ENCODE data around the gene ABHD1.

The ABHD1 gene

DNA sequence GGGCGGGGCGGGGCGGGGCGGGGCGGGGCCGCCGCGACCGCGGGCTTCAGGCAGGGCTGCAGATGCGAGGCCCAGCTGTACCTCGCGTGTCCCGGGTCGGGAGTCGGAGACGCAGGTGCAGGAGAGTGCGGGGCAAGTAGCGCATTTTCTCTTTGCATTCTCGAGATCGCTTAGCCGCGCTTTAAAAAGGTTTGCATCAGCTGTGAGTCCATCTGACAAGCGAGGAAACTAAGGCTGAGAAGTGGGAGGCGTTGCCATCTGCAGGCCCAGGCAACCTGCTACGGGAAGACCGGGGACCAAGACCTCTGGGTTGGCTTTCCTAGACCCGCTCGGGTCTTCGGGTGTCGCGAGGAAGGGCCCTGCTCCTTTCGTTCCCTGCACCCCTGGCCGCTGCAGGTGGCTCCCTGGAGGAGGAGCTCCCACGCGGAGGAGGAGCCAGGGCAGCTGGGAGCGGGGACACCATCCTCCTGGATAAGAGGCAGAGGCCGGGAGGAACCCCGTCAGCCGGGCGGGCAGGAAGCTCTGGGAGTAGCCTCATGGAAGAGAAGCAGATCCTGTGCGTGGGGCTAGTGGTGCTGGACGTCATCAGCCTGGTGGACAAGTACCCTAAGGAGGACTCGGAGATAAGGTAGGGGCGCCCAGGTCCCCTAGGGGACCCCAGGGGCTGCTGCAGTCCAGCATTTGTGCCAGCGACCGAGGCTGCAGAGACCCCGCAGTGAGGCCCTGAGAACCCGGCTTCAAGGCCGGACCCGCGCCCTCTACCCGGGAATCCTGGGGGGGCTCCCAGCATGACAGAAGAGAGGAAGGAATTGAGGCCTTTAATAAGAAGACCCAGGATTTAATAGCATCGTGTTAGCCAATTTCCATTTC, 36.7 kb upstream of the ABHD1 start, which contains the start of gene KHK:
KHK (plus strand) TSS at position 49 of the 870 bp plus-strand sequence; CDS start at position 537, 488 bp downstream.
- DNase-seq (ENCODE audit: low read depth in 2 of 2): no peak

DNA sequence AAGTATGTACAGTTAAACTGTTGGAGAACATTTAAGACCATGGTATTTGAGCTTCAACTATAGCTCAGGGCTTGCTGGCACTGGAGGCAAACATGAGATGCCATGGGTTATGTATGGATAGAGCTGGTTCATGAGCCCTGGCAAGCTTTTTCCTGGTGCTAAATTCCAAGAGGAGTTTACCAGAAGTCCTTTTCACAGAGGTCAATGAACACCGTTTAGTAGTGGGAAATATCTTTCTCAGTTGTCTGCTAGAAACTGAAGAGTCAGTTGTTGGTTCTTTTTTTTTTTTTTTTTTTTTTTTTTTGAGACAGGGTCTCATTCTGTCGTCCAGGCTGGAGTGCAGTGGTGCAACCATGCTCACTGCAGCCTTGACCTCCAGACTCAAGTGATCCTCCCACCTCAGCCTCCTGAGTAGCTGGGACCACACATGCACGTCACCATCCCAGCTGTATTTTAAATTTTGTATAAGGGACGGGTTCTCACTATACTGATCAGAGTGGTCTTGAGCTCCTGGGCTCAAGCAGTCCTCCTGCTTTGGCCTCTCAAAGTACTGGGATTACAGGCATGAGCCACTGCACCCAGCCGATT, 35.7 kb upstream of the ABHD1 start:
- no peak for DNase-seq (ENCODE audit: low read depth in 2 of 2)

DNA sequence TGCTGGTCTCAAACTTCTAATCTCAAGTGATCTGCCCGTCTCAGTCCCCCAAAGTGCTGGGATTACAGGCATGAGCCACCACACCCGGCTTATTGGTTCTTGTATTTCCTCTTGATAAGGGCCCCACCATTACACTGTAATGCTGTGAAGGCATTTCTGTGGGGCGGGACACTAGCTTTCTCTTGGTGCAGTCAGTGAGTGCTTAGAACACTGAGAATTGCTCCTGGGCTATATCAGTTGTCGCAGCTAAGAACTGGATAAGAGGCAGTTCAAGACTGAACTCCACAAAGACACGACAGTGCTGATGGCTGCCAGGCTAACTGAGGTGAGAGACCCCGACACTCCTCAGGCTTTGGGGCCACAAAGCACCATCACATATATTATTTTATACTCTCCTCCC, 35.0 kb upstream of the ABHD1 start:
- no peak for DNase-seq (ENCODE audit: low read depth in 2 of 2)

DNA sequence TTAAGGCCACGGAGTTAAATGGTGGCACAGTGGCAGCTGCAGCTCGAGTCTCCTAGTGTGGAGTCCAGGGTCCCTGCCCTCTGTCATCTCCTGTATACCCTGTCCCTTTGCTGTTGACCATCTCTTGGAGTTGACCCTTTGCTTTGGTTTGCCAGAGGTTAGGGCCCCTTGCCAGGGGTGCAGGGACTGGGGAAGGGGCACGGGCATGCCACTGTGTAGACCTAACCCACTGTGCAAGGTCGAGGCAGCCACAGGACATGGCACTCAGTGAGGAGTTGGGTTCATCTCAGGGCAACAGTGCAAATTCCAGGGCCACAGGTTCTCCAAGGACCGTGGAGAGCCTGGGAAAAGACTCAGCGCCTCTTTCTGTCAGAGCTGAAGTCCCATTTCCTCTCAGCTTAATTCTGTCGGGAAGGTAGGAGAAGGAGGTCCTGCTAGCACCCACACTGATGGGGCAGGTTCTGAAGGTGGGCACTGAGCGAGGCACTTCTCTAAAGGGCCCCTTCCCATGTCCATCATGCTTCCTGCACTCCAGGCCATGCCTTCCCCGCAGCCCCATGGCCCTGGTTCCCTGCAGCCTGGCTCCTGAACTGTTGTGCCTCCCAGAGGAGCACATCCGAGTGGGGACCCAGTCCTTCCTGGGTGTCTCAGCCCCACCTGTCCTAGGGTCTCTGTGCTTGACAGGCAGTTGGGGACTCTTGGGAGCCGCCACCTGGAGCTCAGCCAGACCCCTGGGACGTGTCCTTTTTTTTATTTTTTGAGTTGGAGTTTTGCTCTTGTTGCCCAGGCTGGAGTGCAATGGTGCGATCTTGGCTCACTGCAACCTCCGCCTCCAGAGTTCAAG, 34.3 kb upstream of the ABHD1 start:
- DNase-seq (ENCODE audit: low read depth in 2 of 2): no peak

DNA sequence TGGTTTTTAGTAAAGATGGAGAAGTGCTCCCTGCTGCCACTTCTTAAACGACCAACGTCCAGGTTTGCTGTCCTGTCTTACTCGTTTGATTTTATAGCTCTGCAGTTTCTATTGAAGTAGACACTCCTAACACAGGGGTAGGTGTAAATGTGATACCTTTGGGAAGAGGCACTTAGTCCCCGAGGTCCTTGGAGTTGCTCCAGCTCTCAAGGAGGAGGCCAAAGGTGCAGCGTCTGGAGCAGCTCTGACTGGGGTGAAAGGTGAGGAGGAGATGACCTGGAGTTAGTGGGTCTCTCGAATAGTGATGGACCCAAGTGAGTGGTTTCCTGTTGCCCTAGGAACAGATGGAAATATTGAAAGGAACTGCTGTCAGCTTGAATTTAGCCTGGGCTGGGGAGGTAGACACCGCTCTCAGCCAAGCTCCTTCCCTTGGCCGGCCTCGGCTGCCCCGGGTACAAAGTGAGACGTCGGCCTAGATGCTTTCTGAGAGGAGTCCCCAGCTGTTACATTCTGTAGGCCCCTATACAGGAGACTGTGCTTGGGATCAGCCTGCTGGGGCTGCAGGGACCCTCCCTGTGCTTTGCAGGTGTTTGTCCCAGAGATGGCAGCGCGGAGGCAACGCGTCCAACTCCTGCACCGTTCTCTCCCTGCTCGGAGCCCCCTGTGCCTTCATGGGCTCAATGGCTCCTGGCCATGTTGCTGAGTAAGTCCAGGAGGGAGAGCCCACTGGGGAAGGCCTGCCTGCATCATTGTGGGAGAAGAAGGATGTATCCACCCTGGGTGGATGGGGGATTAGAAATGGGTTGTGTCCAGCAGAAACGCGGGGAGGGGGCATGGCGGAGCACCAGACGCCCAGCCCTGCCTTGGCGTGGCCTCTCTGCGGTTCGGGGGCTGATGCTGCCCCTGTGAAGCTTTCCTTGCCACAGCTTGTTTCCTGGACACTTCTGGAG, 31.6 kb upstream of the ABHD1 start:
- DNase-seq (ENCODE audit: low read depth in 2 of 2): no peak

DNA sequence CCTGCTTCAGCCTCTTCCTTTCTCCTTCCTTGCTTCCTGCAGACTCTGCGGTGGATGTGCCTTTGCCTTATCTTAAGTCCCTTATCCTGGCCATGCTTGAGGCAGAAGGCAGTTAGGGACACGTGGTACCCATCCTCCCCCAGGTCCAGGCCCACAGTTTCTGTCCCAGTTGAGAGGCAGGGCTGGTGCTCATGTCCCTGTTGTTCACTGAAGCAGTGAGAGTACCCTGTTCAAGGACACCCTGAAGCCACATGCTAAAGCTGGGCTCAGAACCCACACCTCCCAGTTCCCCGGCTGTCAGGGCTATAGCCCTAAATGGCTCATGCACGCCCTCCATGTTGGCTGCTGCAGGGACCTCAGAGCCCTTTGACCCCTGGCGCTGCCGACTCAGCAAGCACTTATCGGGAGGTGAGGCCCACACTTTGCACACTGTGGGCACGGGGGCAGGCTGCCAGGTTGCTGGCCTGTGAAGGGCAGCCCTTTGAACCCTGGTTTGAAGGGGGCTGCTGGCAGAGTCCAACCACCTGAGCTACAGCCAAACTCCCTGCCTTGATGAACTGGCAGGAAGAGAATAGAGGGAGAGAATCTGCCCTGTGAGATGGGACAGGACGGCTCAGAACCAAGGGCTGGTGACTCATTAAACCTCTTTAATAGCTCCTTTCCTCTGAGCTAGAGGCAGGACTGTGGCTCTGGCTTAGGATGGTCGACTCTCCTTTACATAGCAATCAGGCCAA, 30.8 kb upstream of the ABHD1 start:
- DNase-seq (ENCODE audit: low read depth in 2 of 2): no peak

DNA sequence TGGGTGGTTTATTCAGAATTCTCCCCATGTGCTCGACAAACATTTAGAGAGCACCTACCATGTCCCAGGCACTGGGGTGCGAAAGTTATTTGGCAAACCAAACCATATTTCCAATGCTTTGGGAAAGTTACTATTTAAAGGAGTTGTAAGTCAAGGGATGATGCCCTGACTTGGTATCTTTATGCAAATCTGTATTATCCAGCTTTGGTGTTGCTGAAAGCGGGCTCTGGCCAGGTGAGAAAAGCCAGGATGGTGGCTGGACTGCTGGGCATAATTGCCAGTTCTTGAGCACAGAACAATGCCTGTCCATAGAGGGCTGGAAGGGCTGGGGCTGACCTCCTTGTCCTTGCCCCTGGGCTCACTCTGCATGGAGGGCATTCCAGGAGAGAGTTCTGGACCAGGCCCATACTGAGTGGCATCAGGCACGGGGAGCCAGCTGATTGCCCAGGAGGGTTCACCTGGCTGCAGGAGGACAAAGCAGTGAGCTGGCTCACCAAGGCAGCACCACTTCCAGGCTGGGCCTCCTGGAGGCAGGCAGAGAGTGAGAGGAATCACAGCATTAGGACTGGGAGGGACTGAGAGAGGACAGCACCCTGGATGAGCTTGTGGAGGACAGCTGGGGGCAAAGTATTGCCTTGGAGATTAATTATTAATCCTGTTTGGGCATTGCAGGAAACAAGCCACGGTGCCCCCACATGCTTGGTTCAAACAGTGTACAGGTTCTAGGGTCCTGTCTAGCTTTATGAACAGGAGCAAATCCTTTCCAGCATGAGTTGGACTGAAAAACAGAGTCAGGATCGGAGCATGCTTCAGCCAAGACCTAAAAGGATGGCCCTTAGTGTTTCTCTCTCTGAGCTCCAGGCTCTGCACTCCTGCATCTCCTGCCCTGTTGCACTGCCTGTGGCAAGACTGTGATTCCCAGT, 29.9 kb upstream of the ABHD1 start:
- DNase-seq (ENCODE audit: low read depth in 2 of 2): no peak

DNA sequence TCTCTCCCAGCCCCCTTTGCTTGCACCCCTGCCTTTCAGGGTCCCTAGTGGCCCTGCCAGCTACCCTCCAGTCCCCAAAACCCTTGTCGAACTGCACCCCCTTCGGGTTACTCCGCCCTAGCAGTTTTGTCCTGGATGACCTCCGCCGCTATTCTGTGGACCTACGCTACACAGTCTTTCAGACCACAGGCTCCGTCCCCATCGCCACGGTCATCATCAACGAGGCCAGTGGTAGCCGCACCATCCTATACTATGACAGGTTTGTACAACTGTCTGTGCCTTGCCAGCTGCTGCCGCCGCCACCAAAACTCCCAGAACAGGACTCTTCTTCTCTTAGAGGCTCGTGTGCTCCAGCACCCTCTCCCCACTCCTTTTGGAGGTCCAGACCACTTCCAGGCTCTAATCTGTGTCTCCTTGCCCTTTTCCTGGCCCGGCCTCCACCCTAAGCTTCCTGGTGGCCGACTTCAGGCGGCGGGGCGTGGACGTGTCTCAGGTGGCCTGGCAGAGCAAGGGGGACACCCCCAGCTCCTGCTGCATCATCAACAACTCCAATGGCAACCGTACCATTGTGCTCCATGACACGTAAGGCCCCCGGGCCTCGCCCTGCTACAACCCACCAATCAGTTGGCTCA, 29.1 kb upstream of the ABHD1 start:
- no peak for DNase-seq (ENCODE audit: low read depth in 2 of 2)

DNA sequence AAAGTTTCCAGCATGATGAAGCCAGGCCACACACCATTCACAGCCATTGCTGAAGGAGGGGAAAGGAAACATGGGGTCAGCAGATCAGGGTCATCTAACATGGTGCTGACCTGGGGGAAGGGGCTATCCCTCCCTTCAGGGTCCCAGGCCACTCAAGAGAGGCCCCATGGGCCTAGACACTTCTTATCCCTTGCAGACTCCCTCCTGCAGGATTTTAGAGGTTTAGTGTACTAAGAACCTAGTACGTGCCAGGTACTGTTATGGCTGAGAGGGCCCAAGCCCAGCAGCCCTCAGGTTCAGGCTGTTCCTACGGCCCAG, 28.2 kb upstream of the ABHD1 start:
- DNase-seq (ENCODE audit: low read depth in 2 of 2): no peak

DNA sequence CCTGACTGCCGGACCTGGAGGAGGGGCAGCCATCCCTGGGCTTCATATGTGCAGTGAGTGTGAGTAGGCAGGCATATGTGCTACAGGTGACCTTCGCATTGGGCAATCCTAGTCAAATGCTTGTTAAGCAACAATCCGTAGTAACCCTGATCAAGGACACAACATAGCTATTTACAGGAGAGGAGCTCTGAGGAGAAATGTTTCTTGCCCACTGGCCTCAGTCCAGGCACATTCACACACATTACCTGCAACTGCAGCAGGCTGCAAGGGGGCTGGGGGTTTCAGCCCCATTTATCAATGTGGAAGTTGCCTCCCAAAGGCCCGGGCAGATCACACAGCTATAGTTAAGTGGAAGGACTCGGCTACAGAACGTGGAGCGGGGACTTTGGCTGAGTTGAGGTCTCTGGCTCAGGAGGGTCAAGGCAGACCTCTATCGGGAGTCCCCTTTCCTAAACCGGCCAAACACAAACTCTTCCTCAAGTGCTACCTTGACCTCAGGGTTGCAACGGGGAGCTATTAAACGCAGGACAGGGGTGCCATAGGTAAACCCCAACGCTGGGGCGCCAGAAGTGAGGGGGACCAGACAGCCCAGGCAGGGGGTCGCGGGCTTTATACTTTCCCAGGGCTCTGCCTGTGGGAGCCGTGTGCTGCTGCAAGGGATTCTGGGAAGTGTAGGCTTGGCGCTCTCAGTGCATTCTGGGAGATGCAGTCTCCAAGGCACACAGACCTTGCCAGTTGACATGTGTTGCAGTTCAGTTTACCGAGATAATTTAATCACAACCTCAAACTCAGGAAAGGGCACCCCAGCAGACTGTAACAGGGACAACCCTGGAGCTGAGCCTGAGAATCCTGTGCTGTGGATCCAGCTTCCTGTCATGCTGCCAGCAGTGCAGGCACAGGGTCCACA, 27.6 kb upstream of the ABHD1 start:
- DNase-seq (ENCODE audit: low read depth in 2 of 2): no peak

DNA sequence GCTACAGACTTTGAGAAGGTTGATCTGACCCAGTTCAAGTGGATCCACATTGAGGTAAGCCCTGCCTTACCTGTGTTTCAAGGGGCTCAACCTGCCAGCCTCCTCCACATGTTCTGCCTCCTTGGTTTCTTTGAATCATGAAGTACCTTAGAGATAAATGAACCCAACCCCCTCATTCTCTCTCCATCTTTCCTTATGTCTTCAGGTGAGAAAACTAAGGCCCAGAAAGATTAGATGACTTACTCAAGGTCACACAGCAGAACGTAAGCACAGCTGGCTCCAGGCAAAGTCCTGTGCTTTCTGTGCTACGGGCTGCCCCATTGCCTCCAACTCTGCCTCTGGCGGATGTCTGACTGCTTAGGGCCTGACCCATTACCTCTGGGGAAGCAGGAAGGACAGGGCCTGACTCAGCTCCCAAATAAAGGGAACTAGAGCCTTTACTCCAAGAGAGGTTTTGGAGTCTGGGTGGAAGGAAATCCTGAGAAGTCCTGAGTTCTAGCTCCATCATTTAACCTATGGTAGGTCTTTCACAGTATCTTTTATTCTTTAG, 26.8 kb upstream of the ABHD1 start:
- no peak for DNase-seq (ENCODE audit: low read depth in 2 of 2)

DNA sequence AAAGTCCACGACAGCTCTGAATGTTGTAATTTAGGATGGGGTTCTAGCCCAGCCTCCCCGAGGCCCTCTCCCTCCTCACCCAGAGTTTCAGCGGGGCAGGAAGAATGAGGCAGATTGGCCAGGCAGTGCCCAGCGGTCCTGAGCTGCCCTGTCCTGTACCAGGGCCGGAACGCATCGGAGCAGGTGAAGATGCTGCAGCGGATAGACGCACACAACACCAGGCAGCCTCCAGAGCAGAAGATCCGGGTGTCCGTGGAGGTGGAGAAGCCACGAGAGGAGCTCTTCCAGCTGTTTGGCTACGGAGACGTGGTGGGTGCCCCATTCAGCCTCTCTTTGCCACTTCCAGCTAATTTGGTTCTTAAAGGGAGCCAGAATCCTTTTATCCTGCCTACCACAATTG, 26.3 kb upstream of the ABHD1 start:
- DNase-seq (ENCODE audit: low read depth in 2 of 2): no peak

DNA sequence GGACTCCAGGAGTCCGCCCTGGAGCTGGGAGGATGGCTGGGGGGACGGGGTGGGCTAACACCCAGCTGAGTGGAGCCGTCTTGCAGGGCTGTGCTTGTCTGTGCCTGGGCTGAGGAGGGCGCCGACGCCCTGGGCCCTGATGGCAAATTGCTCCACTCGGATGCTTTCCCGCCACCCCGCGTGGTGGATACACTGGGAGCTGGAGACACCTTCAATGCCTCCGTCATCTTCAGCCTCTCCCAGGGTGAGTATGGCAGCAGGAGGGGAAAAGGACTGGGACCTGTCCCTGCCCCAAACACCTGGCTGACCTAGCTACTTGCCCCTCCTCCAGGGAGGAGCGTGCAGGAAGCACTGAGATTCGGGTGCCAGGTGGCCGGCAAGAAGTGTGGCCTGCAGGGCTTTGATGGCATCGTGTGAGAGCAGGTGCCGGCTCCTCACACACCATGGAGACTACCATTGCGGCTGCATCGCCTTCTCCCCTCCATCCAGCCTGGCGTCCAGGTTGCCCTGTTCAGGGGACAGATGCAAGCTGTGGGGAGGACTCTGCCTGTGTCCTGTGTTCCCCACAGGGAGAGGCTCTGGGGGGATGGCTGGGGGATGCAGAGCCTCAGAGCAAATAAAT, 24.2 kb upstream of the ABHD1 start:
- DNase-seq (ENCODE audit: low read depth in 2 of 2): no peak

DNA sequence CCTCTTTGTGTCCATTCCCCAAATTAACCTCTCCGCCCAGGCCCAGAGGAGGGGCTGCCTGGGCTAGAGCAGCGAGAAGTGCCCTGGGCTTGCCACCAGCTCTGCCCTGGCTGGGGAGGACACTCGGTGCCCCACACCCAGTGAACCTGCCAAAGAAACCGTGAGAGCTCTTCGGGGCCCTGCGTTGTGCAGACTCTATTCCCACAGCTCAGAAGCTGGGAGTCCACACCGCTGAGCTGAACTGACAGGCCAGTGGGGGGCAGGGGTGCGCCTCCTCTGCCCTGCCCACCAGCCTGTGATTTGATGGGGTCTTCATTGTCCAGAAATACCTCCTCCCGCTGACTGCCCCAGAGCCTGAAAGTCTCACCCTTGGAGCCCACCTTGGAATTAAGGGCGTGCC, 23.6 kb upstream of the ABHD1 start:
- DNase-seq (ENCODE audit: low read depth in 2 of 2): no peak

DNA sequence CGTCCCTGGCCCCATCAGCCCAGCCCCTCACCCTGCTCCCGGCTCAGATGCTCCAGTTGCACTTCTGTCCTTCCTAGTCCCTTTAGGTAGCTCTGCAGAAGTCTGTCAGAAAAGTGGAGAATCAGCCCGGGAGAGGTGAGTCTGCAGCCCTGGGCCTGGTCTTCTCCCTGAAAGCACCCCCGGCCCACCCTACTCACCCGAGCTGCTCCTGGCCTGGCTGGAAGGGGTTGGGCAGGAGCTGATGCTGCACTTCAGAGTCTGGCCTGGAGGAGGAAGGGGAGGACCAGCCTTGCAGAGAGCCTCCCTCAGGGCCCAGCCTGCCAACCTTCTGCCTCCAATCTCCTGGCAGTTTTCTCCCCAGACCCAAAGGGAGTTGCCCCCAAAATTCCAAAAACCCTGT, 21.3 kb upstream of the ABHD1 start:
- DNase-seq (ENCODE audit: low read depth in 2 of 2): no peak

DNA sequence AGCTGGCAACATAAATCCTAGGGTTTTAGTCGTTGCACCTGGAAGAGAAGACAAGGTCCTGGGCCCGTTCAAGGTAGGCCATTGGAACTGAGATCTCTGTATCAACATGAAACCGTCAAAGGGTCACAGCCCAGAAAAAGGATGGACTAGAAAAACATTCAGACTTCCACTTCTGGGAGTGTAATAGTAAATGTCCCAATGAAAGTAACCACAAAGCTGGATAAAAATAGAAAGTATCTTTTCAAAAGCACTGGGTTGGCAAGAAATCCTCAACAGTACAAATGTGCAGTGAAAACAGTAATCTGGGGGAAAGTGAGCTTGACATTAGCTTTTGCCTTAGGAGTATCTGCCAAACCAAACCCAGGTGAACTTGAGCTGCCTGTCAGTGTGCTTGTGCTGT, 17.6 kb upstream of the ABHD1 start:
- no peak for DNase-seq (ENCODE audit: low read depth in 2 of 2)

DNA sequence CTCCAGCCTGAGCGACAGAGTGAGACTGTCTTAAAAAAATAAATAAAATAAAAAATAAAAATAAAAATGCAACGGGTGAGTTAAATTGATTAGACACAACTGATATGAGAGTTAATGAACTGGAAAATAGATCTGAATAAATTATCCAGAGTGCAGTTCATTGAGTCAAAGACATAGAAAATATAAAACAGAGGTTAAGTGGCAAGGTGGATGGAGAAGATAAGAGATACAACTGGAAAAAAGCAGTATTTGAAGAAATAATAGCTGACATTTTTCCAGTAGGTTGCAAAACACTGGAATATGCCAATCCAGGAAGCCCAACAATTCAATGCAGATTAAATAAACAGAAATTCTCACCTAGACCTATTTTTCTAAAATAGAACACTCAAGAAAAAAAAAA, 15.4 kb upstream of the ABHD1 start:
- no peak for DNase-seq (ENCODE audit: low read depth in 2 of 2)

All from stimulated activated CD8-positive, alpha-beta memory T cell treated with anti-CD3 and anti-CD28 coated beads, Interleukin-15, amount 100 ng/mL, for 48 hours (primary cell).